Measurements from ENCODE around the gene HUNK. TPM values are rescaled to one million over a fixed set of nuclear protein-coding genes. Genes with fewer than 3 reads are reported as not detected.
A peak's percentile ranks its signal among the peaks of the same experiment; 100 is the strongest.
"Not testable (repeated sequence)": the region's sequence is repeated elsewhere in the genome, so short reads cannot be mapped to it uniquely, and the experiment has no call there.

Gene HUNK
- total RNA-seq, 1 experiment from 2014 or later: 7.0 TPM

GRCh38 chr21:32036756-32037155, 163.9 kb downstream of the HUNK start (continued):
- TF ChIP-seq, protein P1, sequence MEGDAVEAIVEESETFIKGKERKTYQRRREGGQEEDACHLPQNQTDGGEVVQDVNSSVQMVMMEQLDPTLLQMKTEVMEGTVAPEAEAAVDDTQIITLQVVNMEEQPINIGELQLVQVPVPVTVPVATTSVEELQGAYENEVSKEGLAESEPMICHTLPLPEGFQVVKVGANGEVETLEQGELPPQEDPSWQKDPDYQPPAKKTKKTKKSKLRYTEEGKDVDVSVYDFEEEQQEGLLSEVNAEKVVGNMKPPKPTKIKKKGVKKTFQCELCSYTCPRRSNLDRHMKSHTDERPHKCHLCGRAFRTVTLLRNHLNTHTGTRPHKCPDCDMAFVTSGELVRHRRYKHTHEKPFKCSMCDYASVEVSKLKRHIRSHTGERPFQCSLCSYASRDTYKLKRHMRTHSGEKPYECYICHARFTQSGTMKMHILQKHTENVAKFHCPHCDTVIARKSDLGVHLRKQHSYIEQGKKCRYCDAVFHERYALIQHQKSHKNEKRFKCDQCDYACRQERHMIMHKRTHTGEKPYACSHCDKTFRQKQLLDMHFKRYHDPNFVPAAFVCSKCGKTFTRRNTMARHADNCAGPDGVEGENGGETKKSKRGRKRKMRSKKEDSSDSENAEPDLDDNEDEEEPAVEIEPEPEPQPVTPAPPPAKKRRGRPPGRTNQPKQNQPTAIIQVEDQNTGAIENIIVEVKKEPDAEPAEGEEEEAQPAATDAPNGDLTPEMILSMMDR (IDR thresholded peaks at IDR 0.05): no peak
- no peak for TF ChIP-seq ZNF121 (CRISPR knock-in tag; IDR thresholded peaks at IDR 0.05)
- TF ChIP-seq, protein P2, sequence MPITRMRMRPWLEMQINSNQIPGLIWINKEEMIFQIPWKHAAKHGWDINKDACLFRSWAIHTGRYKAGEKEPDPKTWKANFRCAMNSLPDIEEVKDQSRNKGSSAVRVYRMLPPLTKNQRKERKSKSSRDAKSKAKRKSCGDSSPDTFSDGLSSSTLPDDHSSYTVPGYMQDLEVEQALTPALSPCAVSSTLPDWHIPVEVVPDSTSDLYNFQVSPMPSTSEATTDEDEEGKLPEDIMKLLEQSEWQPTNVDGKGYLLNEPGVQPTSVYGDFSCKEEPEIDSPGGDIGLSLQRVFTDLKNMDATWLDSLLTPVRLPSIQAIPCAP (CRISPR knock-in tag; IDR thresholded peaks at IDR 0.05): no peak
- TF ChIP-seq HMGA2 (CRISPR knock-in tag; IDR thresholded peaks at IDR 0.05): no peak
- TF ChIP-seq AFF4 (CRISPR knock-in tag; IDR thresholded peaks at IDR 0.05; ENCODE audit: borderline replicate concordance): no peak
- TF ChIP-seq ZNF138 (CRISPR knock-in tag; conservative IDR thresholded peaks at IDR 0.05): no peak

GRCh38 chr21:32038751-32039150, 165.9 kb downstream of the HUNK start:
- Mint-ChIP-seq H3K9me3 (peaks cover 19% of the 10 kb centered on the region), H3K27me3 (ENCODE audit: low read depth) (peaks cover 12% of the 10 kb centered on the region)
- H3K27ac Mint-ChIP-seq; DNase-seq (ENCODE audit: low spot score); H3K4me3 Mint-ChIP-seq; ATAC-seq; H3K36me3 Mint-ChIP-seq; POLR2A ChIA-PET; H3K4me1 Mint-ChIP-seq: not testable (repeated sequence)
- CTCF ChIA-PET: interaction anchor here (0.6 kb wide), 1 partner anchor 87 kb away, joined by 3 read pairs; no protein-coding TSS in a partner anchor

DNA sequence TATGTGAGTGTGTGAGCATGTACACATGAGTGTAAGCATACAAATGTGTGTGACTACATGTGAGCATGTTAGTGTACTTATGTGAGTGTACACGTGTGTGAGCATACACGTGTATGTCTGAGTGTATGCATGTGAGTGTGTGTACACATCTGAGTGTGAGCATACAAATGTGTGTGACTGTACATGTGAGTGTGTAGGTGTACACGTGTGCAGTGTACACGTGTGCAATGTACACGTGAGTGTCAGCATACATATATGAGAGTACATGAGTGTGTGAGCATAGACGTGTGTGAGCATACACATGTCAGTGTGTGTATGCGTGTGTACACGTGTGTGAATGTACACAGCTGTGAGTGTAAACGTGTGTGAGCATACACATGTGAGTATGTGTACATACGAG, 170.6 kb downstream of the HUNK start:
- ChIA-PET CTCF (no interaction called here), POLR2A (no interaction called here)
- Mint-ChIP-seq H3K36me3 (peaks cover 4% of the 10 kb centered on the region; the same call in 1 of the 2 replicates), H3K4me1 (peaks cover 5% of the 10 kb centered on the region), H3K4me3 (no peak overlapping the region), H3K27me3 (ENCODE audit: low read depth) (peaks cover 12% of the 10 kb centered on the region), H3K9me3 (peaks cover 11% of the 10 kb centered on the region), H3K27ac (no peak overlapping the region)
- TF ChIP-seq PREB (CRISPR knock-in tag; IDR thresholded peaks at IDR 0.05; ENCODE audit: borderline replicate concordance): no peak
- no peak for TF ChIP-seq NR1H2 (CRISPR knock-in tag; IDR thresholded peaks at IDR 0.05)
- no peak for TF ChIP-seq ZNF532 (CRISPR knock-in tag; IDR thresholded peaks at IDR 0.05; ENCODE audit: borderline replicate concordance)
- TF ChIP-seq ZBTB43 (CRISPR knock-in tag; IDR thresholded peaks at IDR 0.05): 0 out of 2 replicates have a peak, but pooled peaks have one; percentile 17
- DNase-seq (ENCODE audit: low spot score) (no peak), ATAC-seq (no peak)
